Measurements from ENCODE around the gene AP4S1.
"Not testable (repeated sequence)": the region's sequence is repeated elsewhere in the genome, so short reads cannot be mapped to it uniquely, and the experiment has no call there.

AP4S1 gene

DNA sequence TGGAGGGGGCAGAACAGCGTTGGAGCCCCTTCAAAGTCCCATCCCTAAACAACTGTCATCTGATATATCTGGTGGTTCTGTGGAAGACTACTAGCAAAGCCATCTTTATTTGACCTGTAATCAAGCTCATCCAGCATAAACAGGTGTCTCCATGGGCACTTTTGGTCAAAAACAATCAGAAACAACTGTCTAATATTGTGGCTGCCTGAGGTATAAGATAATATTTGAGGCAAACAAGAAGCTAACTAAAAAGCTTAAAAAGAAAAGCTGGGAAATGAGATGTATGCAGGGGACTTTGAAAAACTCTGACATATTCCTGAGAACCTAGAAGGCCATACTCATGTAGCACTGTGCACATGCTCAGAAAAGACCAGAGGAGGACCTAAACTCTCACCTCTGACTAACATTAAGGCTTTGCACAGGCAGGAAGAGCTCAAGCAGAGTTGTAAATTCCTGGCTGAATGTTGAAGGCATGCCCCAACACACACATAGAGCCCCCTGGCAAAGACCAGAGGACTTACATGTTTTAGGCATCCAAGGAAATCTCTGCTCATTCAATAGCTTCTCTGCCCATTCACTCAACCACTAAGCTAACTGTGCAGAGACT lies 27.2 kb upstream of the AP4S1 start:
- DNase-seq (ENCODE audit: low spot score), result no peak

DNA sequence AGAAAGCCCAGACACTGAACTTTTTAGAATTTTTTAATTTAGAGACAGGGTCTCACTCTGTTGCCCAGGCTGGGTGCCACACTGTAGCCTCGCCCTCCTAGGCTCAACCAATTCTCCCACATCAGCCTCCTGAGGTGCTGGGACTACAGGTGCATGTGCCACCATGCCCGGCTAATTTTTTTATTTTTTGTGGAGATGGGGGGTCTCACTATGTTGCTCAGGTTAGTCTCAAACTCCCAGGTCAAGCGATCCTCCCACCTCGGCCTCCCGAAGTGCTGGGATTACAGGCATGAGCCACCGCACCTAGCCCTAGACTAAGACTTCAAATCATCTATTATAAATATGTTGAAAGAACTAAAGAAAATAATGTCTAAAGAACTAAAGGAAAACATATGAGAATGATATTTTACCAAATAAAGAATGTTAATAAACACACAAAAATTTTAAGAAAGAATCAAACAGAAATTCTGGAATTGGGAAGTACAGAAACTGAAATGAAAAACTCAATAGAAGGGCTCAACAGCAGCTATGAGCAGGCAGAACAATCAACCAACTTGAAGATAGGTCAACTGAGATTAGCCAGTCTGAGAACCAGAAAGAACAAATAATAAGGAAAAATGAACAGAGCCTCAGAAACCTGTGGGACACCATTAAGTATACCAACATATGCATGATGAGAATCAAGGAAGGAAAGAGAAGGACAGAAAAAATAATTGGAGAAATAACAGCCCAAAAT lies 26.2 kb upstream of the AP4S1 start:
- TF ChIP-seq, protein P1, sequence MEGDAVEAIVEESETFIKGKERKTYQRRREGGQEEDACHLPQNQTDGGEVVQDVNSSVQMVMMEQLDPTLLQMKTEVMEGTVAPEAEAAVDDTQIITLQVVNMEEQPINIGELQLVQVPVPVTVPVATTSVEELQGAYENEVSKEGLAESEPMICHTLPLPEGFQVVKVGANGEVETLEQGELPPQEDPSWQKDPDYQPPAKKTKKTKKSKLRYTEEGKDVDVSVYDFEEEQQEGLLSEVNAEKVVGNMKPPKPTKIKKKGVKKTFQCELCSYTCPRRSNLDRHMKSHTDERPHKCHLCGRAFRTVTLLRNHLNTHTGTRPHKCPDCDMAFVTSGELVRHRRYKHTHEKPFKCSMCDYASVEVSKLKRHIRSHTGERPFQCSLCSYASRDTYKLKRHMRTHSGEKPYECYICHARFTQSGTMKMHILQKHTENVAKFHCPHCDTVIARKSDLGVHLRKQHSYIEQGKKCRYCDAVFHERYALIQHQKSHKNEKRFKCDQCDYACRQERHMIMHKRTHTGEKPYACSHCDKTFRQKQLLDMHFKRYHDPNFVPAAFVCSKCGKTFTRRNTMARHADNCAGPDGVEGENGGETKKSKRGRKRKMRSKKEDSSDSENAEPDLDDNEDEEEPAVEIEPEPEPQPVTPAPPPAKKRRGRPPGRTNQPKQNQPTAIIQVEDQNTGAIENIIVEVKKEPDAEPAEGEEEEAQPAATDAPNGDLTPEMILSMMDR (IDR thresholded peaks at IDR 0.05; ENCODE audit: extremely low read depth, missing control alignments), result no peak
- no peak for DNase-seq (ENCODE audit: low spot score)

More for the DNA sequence above, 27.2 kb upstream of the AP4S1 start:
- TF ChIP-seq, protein P1 (IDR thresholded peaks at IDR 0.05; ENCODE audit: extremely low read depth, missing control alignments), result no peak

DNA sequence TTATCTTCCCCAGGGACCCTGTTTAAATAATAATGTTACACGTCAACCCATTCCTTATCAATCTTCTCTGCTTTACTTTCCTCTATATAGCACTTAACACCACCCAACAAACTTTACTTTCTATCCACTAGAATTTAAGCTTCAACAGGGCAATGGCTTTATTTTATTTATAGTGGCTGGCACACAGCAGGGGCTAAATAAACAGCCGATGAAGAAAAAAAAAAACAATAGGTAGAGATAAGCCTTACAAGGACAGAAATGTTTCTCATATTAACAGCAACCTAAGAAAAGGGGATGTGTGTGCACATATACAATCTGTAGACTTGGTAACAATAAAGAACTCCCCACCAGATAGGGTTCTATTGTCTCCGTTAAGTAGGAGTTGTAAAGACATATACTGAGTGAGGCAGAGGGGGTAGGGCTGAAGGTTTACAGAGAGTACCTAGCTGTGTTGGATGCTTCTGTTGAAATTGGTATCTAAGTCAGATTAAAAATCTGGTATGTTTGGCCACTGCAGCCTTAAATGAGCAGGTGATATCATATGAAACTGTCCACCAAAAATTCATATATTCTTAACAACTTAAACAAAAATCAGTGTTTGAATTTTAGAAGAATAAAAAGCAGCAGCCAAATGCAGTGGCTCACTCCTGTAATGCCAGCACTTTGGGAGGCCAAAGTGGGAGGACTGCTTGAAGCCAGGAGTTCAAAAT lies 24.7 kb upstream of the AP4S1 start:
- no peak for DNase-seq (ENCODE audit: low spot score)
- TF ChIP-seq, protein P1 (IDR thresholded peaks at IDR 0.05; ENCODE audit: extremely low read depth, missing control alignments), result no peak

DNA sequence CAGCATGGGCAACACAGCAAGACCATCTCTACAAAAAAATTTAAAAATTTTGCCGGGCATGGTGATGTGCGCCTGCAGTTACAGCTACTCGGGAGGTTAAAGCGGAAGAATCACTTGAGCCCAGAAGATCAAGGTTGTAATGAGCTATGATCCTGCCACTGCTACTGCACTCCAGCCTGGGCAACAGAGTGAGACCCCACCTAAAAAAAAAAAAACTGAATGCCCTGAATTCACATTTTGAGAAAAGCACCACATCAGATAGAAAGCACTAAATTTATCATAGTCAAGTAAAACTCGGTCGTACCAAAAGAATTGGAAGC lies 24.1 kb upstream of the AP4S1 start:
- TF ChIP-seq, protein P1 (IDR thresholded peaks at IDR 0.05; ENCODE audit: extremely low read depth, missing control alignments), result no peak
- DNase-seq (ENCODE audit: low spot score), result no peak

DNA sequence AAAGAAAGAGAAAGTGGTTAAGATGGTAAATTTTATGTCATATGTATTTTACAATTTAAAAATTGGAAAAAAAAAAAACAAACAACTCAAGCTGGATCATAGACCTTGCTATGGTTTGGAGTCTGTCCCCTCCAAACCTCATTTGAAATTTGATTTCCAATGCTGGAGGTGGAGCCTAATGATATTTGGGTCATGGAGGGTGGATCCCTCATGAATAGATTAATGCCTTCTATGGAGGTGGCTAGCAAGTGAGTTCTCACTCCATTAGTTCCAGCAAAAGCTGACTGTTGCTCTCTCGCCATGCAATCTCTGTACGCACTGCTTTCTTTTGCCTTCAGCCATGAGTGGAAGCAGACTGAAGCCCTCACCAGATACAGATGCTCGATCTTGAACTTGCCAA lies 22.2 kb upstream of the AP4S1 start:
- DNase-seq (ENCODE audit: low spot score), result no peak
- TF ChIP-seq, protein P1 (IDR thresholded peaks at IDR 0.05; ENCODE audit: extremely low read depth, missing control alignments), result no peak

DNA sequence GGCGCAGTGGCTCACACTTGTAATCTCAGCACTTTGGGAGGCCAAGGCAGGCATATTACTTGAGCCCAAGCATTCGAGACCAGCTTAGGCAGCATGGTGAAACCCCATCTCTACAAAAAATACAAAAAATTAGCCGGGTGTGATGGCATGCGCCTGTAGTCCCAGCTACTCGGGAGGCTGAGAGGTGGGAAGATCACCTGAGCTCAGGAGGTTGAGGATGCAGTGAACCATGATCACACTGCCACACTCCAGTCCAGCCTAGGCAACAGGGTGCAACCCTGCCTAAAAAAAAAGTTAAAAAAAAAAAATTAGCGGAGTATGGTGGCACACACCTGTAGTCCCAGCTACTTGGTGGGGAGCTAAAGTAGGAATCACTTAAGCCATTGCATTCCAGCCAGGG lies 21.4 kb upstream of the AP4S1 start:
- not testable (repeated sequence) for DNase-seq (ENCODE audit: low spot score)

DNA sequence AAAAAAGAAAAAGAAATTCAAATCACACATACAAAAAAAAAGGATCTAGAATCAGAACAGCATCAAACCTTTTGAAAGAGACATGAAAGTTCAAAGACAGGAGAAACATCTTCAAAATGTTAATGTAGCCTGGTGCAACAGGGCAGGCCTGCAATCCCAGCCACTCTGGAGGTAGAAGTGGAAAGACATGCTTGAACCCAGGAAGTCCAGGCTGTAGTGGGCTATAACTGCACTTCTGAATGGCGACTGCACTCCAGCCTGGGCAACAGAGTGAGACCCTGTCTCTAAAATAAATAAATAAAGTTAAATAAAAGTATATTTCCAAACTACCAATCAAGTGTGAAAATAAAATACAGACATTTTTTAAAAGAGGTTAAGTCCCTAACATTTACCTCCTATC lies 18.7 kb upstream of the AP4S1 start:
- TF ChIP-seq, protein P1 (IDR thresholded peaks at IDR 0.05; ENCODE audit: extremely low read depth, missing control alignments), result no peak
- DNase-seq (ENCODE audit: low spot score), result no peak

Measured in GM20000 (cell line).